ENCODE data around the gene PTPRN2.
"Not testable (repeated sequence)": the region's sequence is repeated elsewhere in the genome, so short reads cannot be mapped to it uniquely, and the experiment has no call there.

The PTPRN2 gene

DNA sequence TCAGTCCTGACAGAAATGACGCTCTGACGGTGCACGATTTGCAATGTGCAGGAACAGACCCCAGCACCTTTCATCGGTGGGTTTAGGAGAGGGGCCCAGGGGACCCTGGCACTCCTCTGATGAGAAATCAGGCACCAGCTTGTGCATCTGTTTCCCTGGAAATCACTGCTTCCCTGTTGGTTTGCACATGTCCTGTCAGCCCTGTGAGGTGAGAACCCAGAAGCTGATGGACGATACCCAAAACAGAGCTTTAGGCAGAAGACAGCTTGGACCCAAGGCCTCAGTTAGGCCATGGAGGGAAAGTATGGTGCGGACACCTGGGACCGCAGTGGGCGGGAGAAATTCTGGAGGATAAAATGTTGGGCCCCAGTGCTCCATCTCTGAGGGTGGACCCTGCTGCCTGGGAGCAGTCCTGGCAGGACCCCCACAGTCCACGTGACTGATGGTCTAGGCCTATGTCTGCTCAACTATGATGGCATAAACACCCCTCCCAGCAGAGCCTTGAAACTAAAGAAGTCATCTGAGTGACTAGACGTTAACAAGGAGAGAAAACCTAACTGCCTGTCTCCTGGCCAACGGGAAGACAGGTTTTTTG lies 242.8 kb downstream of the PTPRN2 start:
- POLR2A ChIA-PET = no interaction called here
- TF ChIP-seq FOXA1 (IDR thresholded peaks at IDR 0.05) (no peak), ARNT (IDR thresholded peaks at IDR 0.05) (no peak), L3MBTL2 (conservative IDR thresholded peaks at IDR 0.05) (no peak), FOXM1 (IDR thresholded peaks at IDR 0.05; ENCODE audit: borderline replicate concordance) (no peak), SUZ12 (IDR thresholded peaks at IDR 0.05) (no peak), TARDBP (IDR thresholded peaks at IDR 0.05) (no peak), ELF4 (IDR thresholded peaks at IDR 0.05) (no peak), FOXK2 (IDR thresholded peaks at IDR 0.05) (no peak), SP1 (IDR thresholded peaks at IDR 0.05) (no peak), ZNF384 (IDR thresholded peaks at IDR 0.05) (no peak), CTBP1 (IDR thresholded peaks at IDR 0.05; ENCODE audit: borderline replicate concordance) (no peak)
- CTCF ChIA-PET = interaction anchor here (0.6 kb wide), 1 partner anchor 10 kb away, joined by 3 read pairs; no protein-coding TSS in a partner anchor
- DNase-seq (ENCODE audit: extremely low spot score) = no peak

GRCh38 chr7:158343936-158344455 lies 243.6 kb downstream of the PTPRN2 start:
- TF ChIP-seq FOXA1 (IDR thresholded peaks at IDR 0.05) = no peak
- TF ChIP-seq SP1 (IDR thresholded peaks at IDR 0.05) = no peak
- no peak for TF ChIP-seq CTBP1 (IDR thresholded peaks at IDR 0.05; ENCODE audit: borderline replicate concordance)
- TF ChIP-seq HDGF (IDR thresholded peaks at IDR 0.05; ENCODE audit: borderline replicate concordance) = no peak
- TF ChIP-seq FOXK2 (IDR thresholded peaks at IDR 0.05) = no peak
- no peak for TF ChIP-seq LEF1 (IDR thresholded peaks at IDR 0.05; ENCODE audit: borderline replicate concordance)
- TF ChIP-seq ZNF384 (IDR thresholded peaks at IDR 0.05) = no peak
- TF ChIP-seq FOXM1 (IDR thresholded peaks at IDR 0.05; ENCODE audit: borderline replicate concordance) = no peak
- no peak for TF ChIP-seq TARDBP (IDR thresholded peaks at IDR 0.05)
- no peak for TF ChIP-seq BHLHE40 (IDR thresholded peaks at IDR 0.05; ENCODE audit: borderline replicate concordance)
- TF ChIP-seq SUZ12 (IDR thresholded peaks at IDR 0.05) = no peak
- DNase-seq (ENCODE audit: extremely low spot score) = no peak
- CTCF ChIA-PET = interaction anchor here (0.6 kb wide), 1 partner anchor 11 kb away, joined by 3 read pairs; no protein-coding TSS in a partner anchor
- POLR2A ChIA-PET = no interaction called here

DNA sequence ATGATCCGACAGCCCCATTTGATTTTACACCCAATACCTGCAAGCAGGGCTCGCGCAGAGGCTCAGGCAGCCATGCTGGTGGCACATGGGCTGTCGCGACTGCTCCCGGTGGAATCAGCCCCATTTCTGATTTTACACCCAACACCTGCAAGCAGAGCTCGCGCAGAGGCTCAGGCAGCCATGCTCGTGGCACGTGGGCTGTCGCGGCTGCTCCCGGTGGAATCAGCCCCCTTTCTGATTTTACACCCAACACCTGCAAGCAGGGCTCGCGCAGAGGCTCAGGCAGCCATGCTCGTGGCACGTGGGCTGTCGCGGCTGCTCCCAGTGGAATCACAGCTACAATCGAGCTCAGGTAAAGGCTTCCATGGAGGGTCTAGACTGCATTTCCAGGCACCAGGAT lies 244.1 kb downstream of the PTPRN2 start:
- no peak for DNase-seq (ENCODE audit: extremely low spot score)
- no peak for TF ChIP-seq FOXA1 (IDR thresholded peaks at IDR 0.05)
- TF ChIP-seq NFRKB (IDR thresholded peaks at IDR 0.05) = no peak
- no peak for TF ChIP-seq CTBP1 (IDR thresholded peaks at IDR 0.05; ENCODE audit: borderline replicate concordance)
- TF ChIP-seq TARDBP (IDR thresholded peaks at IDR 0.05) = no peak
- TF ChIP-seq PKNOX1 (IDR thresholded peaks at IDR 0.05) = no peak
- no peak for TF ChIP-seq FOXM1 (IDR thresholded peaks at IDR 0.05; ENCODE audit: borderline replicate concordance)
- TF ChIP-seq LEF1 (IDR thresholded peaks at IDR 0.05; ENCODE audit: borderline replicate concordance) = no peak
- TF ChIP-seq HDGF (IDR thresholded peaks at IDR 0.05; ENCODE audit: borderline replicate concordance) = no peak
- no peak for TF ChIP-seq L3MBTL2 (conservative IDR thresholded peaks at IDR 0.05)
- TF ChIP-seq ZNF384 (IDR thresholded peaks at IDR 0.05) = no peak
- no peak for TF ChIP-seq SP1 (IDR thresholded peaks at IDR 0.05)
- no peak for TF ChIP-seq ARNT (IDR thresholded peaks at IDR 0.05)
- TF ChIP-seq FOXK2 (IDR thresholded peaks at IDR 0.05) = no peak
- TF ChIP-seq SUZ12 (IDR thresholded peaks at IDR 0.05) = no peak
- no peak for TF ChIP-seq ELF4 (IDR thresholded peaks at IDR 0.05)
- no peak for TF ChIP-seq BHLHE40 (IDR thresholded peaks at IDR 0.05; ENCODE audit: borderline replicate concordance)
- CTCF ChIA-PET = no interaction called here
- POLR2A ChIA-PET = no interaction called here

DNA sequence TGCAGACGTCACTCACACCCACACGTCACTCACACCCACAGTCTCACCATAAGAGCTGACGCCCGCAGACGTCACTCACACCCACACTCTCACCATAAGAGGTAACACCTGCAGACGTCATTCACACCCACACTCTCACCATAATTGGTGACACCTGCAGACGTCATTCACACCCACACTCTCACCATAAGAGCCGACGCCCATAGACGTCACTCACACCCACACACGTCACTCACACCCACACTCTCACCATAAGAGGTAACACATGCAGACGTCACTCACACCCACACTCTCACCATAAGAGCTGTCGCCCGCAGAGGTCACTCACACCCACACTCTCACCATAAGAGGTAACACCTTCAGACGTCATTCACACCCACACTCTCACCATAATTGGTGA lies 246.5 kb downstream of the PTPRN2 start:
- DNase-seq (ENCODE audit: extremely low spot score); POLR2A ChIA-PET; CTCF ChIA-PET: not testable (repeated sequence)

DNA sequence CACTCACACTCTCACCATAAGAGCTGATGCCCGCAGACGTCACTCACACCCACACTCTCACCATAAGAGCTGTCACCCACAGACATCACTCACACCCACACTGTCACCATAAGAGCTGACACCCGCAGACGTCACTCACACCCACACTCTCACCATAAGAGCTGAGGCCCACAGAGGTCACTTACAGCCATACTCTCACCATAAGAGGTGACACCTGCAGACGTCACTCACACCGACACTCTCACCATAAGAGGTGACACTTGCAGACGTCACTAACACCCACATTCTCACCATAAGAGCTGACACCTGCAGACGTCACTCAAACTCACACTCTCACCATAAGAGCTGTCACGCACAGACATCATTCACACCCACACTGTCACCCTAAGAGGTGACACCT lies 250.7 kb downstream of the PTPRN2 start:
- POLR2A ChIA-PET; DNase-seq (ENCODE audit: extremely low spot score); CTCF ChIA-PET: not testable (repeated sequence)

DNA sequence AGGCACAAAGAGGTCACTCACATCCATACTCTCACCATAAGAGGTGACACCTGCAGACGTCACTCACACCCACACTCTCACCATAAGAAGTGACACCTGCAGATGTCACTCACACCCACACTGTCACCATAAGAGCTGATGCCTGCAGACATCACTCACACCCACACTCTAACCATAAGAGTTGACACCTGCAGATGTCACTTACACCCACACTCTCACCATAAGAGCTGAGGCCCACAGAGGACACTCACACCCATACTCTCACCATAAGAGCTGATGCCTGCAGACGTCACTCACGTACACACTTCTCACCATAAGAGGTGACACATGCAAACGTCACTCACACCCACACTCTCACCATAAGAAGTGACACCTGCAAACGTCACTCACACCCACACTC lies 255.1 kb downstream of the PTPRN2 start:
- CTCF ChIA-PET; POLR2A ChIA-PET; DNase-seq (ENCODE audit: extremely low spot score): not testable (repeated sequence)

GRCh38 chr7:158331826-158332450 lies 255.7 kb downstream of the PTPRN2 start:
- POLR2A ChIA-PET; DNase-seq (ENCODE audit: extremely low spot score); CTCF ChIA-PET: not testable (repeated sequence)

GRCh38 chr7:158329686-158330085 lies 257.9 kb downstream of the PTPRN2 start:
- ChIA-PET CTCF (no interaction called here), POLR2A (no interaction called here)
- no peak for DNase-seq (ENCODE audit: extremely low spot score)
- no peak for TF ChIP-seq FOXA1 (IDR thresholded peaks at IDR 0.05)
- no peak for TF ChIP-seq FOXK2 (IDR thresholded peaks at IDR 0.05)
- no peak for TF ChIP-seq TARDBP (IDR thresholded peaks at IDR 0.05)
- TF ChIP-seq L3MBTL2 (conservative IDR thresholded peaks at IDR 0.05) = no peak
- no peak for TF ChIP-seq PKNOX1 (IDR thresholded peaks at IDR 0.05)
- no peak for TF ChIP-seq ELF4 (IDR thresholded peaks at IDR 0.05)
- TF ChIP-seq HDGF (IDR thresholded peaks at IDR 0.05; ENCODE audit: borderline replicate concordance) = no peak
- TF ChIP-seq SUZ12 (IDR thresholded peaks at IDR 0.05) = no peak
- no peak for TF ChIP-seq SP1 (IDR thresholded peaks at IDR 0.05)
